ENCODE results near the gene DLG2. TPM values are rescaled to one million over a fixed set of nuclear protein-coding genes. Genes with fewer than 3 reads are reported as not detected.

The DLG2 gene
- total RNA-seq, 2 experiments from 2014 or later: 6.9 to 8.2 TPM

DNA sequence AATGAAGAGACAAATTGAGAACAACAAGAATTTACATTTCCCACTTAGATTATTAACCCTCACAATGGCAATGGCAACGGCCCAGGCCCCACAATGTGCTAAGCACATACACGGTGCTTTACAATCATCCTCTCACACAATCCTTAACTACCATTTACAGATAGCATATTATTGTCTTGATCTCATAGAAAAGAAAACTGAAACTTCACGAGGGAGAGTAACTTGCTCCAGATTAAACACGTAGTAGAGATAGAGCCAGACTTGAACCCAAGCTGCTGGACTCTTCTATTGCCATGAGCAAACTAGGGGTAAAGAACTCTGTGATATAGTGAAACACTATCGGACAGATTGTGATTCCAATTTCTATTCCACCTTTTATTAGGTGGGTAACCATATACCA is 665.1 kb downstream of the DLG2 start:
- H3K79me2 ChIP-seq (ENCODE audit: insufficient read depth, low read depth, low read length): no peaks in the 10 kb centered on the region
- DNase-seq (ENCODE audit: low spot score): no peak
- POLR2A ChIA-PET: interaction anchor here (0.7 kb wide), 1 partner anchor 358 kb away, joined by 3 read pairs; no protein-coding TSS in a partner anchor
- H4K20me1 ChIP-seq (ENCODE audit: insufficient read depth, low read length): no peaks in the 10 kb centered on the region
- H3K9me2 ChIP-seq (ENCODE audit: insufficient read depth, low read length): no peaks in the 10 kb centered on the region
- no peak overlapping the region for H3K4me3 ChIP-seq (ENCODE audit: low read depth, low read length, poor library complexity, severe bottlenecking)
- no peak overlapping the region for H3K4me2 ChIP-seq (ENCODE audit: low read length)
- no peaks in the 10 kb centered on the region for H3K4me1 ChIP-seq (ENCODE audit: insufficient read depth, low read length, poor library complexity, severe bottlenecking)
- CTCF ChIA-PET (ENCODE audit: unreplicated experiment): interaction anchor here (0.6 kb wide), 1 partner anchor 16 kb away, joined by 3 read pairs; no protein-coding TSS in a partner anchor
- H2AFZ ChIP-seq (ENCODE audit: low read length): no peak overlapping the region
- H3K36me3 ChIP-seq (ENCODE audit: insufficient read depth, low read length): no peaks in the 10 kb centered on the region
- no peak for TF ChIP-seq EZH2phosphoT487 (IDR thresholded peaks at IDR 0.05; ENCODE audit: borderline replicate concordance, low read depth, low read length)
- TF ChIP-seq, protein P1, sequence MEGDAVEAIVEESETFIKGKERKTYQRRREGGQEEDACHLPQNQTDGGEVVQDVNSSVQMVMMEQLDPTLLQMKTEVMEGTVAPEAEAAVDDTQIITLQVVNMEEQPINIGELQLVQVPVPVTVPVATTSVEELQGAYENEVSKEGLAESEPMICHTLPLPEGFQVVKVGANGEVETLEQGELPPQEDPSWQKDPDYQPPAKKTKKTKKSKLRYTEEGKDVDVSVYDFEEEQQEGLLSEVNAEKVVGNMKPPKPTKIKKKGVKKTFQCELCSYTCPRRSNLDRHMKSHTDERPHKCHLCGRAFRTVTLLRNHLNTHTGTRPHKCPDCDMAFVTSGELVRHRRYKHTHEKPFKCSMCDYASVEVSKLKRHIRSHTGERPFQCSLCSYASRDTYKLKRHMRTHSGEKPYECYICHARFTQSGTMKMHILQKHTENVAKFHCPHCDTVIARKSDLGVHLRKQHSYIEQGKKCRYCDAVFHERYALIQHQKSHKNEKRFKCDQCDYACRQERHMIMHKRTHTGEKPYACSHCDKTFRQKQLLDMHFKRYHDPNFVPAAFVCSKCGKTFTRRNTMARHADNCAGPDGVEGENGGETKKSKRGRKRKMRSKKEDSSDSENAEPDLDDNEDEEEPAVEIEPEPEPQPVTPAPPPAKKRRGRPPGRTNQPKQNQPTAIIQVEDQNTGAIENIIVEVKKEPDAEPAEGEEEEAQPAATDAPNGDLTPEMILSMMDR (conservative IDR thresholded peaks at IDR 0.05; ENCODE audit: low read length): no peak
- BruUV-seq (replicated peaks): no TSS peak
- H3K9me3 ChIP-seq (ENCODE audit: low read length): no peaks in the 10 kb centered on the region
- no peak overlapping the region for H3K27ac ChIP-seq (ENCODE audit: low read depth, low read length, poor library complexity, severe bottlenecking)
- intact Hi-C loops (cut with micrococcal nuclease; ENCODE audit: unreplicated experiment): no loop called here

DNA sequence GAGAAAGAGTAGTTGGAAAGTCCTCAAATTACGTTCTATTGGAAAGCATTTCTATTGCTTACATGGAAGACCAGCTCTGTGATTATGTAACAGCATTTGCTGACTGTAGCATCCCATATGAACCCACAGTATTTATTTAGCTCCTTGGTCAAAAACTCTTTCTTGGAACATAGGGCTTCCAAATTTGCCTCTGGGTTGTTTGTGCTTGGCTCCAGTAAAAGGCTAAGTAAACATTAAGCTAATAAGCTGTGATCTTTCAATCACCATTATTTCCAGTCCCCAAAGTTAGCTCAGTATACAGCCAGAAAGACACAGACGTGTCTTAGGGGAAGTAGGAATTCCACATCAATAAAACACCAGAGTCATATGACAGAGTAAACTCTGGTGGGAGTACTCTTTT is 668.8 kb downstream of the DLG2 start:
- CTCF ChIA-PET (ENCODE audit: unreplicated experiment): interaction anchor here (1.1 kb wide), 1 partner anchor 8 kb away, joined by 3 read pairs; no protein-coding TSS in a partner anchor
- POLR2A ChIA-PET: interaction anchor here (0.5 kb wide), 1 partner anchor 14 kb away, joined by 4 read pairs; no protein-coding TSS in a partner anchor
- Histone ChIP-seq H4K20me1 (ENCODE audit: insufficient read depth, low read length) (no peaks in the 10 kb centered on the region), H3K4me1 (ENCODE audit: insufficient read depth, low read length, poor library complexity, severe bottlenecking) (no peaks in the 10 kb centered on the region), H3K9me3 (ENCODE audit: low read length) (no peaks in the 10 kb centered on the region), H3K4me3 (ENCODE audit: low read depth, low read length, poor library complexity, severe bottlenecking) (no peak overlapping the region), H3K36me3 (ENCODE audit: insufficient read depth, low read length) (no peaks in the 10 kb centered on the region), H3K9me2 (ENCODE audit: insufficient read depth, low read length) (no peaks in the 10 kb centered on the region), H3K79me2 (ENCODE audit: insufficient read depth, low read depth, low read length) (no peaks in the 10 kb centered on the region), H3K4me2 (ENCODE audit: low read length) (no peak overlapping the region), H3K27ac (ENCODE audit: low read depth, low read length, poor library complexity, severe bottlenecking) (no peak overlapping the region), H2AFZ (ENCODE audit: low read length) (no peak overlapping the region)
- intact Hi-C loops (cut with micrococcal nuclease; ENCODE audit: unreplicated experiment): no loop called here
- BruUV-seq (replicated peaks): no TSS peak
- DNase-seq (ENCODE audit: low spot score): no peak
- no peak for TF ChIP-seq EZH2phosphoT487 (IDR thresholded peaks at IDR 0.05; ENCODE audit: borderline replicate concordance, low read depth, low read length)
- TF ChIP-seq, protein P1 (conservative IDR thresholded peaks at IDR 0.05; ENCODE audit: low read length): no peak

DNA sequence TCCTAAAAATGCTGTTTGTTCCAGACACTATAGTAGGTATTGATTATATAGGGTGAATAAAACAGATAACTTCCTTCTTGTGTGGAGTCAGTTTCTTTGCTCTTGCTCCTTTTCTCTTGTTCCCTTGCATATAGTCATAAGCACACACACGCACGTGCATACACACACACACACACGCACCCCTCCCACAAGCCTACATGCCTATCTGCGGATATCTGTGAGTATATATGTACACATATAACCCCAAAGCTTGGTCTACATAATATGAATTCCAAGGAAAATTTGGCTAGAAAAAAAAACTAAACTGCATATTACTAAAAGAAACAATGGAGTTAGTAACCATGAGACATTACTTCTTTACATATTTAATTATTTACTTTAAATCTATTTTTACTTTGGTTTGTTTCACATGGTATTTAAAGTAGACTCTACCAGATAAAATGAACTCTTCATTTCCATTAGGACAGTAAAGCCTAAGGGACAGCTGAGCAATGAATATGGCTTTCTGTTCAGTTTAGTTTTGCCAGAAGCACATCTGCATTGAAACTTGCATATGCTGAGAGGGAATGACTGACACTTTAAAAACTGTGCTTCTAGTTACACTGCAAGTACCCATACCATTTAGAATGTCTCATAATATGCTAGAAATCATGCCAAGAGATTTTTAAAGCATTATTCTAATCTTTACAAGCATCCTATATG is 676.4 kb downstream of the DLG2 start:
- no peak overlapping the region for H3K27ac ChIP-seq (ENCODE audit: low read depth, low read length, poor library complexity, severe bottlenecking)
- H3K4me2 ChIP-seq (ENCODE audit: low read length): no peak overlapping the region
- no peaks in the 10 kb centered on the region for H3K4me1 ChIP-seq (ENCODE audit: insufficient read depth, low read length, poor library complexity, severe bottlenecking)
- no peaks in the 10 kb centered on the region for H3K9me2 ChIP-seq (ENCODE audit: insufficient read depth, low read length)
- TF ChIP-seq EZH2phosphoT487 (IDR thresholded peaks at IDR 0.05; ENCODE audit: borderline replicate concordance, low read depth, low read length): no peak
- TF ChIP-seq, protein P1 (conservative IDR thresholded peaks at IDR 0.05; ENCODE audit: low read length): no peak
- CTCF ChIA-PET (ENCODE audit: unreplicated experiment): no interaction called here
- no peaks in the 10 kb centered on the region for H3K9me3 ChIP-seq (ENCODE audit: low read length)
- H3K79me2 ChIP-seq (ENCODE audit: insufficient read depth, low read depth, low read length): no peaks in the 10 kb centered on the region
- BruUV-seq (replicated peaks): no TSS peak
- no peaks in the 10 kb centered on the region for H4K20me1 ChIP-seq (ENCODE audit: insufficient read depth, low read length)
- POLR2A ChIA-PET: no interaction called here
- no peaks in the 10 kb centered on the region for H3K36me3 ChIP-seq (ENCODE audit: insufficient read depth, low read length)
- intact Hi-C loops (cut with micrococcal nuclease; ENCODE audit: unreplicated experiment): no loop called here
- DNase-seq (ENCODE audit: low spot score): no peak
- no peak overlapping the region for H3K4me3 ChIP-seq (ENCODE audit: low read depth, low read length, poor library complexity, severe bottlenecking)
- no peak overlapping the region for H2AFZ ChIP-seq (ENCODE audit: low read length)
